Gastroesophageal sphincter (tissue), 4 donors: ENCODE measurements around the gene LIN9. TPM values are rescaled to one million over a fixed set of nuclear protein-coding genes. Genes with fewer than 3 reads are reported as not detected.
"Not testable (repeated sequence)": the region's sequence is repeated elsewhere in the genome, so short reads cannot be mapped to it uniquely, and the experiment has no call there.

Experiments
- ATAC-seq: fragments of 150-250 bp; one replicate; pipeline ENCODE4 v1.9.1; 2016; ENCODE audit warnings: mild to moderate bottlenecking, moderate library complexity
- H3K27ac ChIP-seq, 4 donors: fragments of 200-600 bp; sonication (generic) in 3 of 4; 1 replicate in 3 of 4; 2 replicates in 1 of 4; pipeline ENCODE4 v1.5.1; 2016 to 2019
- H3K27me3 ChIP-seq: fragments of 200-600 bp; sonication (generic); one replicate; pipeline ENCODE4 v1.5.1; 2019
- H3K36me3 ChIP-seq, 2 donors: fragments of 200-600 bp; sonication (generic); one replicate each; pipeline ENCODE4 v1.5.1; 2019; ENCODE audit warnings: control low read depth in 1 of 2
- H3K4me1 ChIP-seq, 3 donors: fragments of 200-600 bp; sonication (generic); 1 replicate in 2 of 3; 2 replicates in 1 of 3; pipeline ENCODE4 v1.5.1; 2016 to 2019; ENCODE audit warnings: control low read depth in 2 of 3
- H3K4me3 ChIP-seq, 2 donors: fragments of 200-600 bp; sonication (generic); one replicate each; pipeline ENCODE4 v1.5.1; 2019; ENCODE audit warnings: mild to moderate bottlenecking in 1 of 2, moderate library complexity in 1 of 2
- H3K9me3 ChIP-seq, 3 donors: fragments of 200-600 bp; sonication (generic); one replicate each; pipeline ENCODE4 v1.5.1; 2017 to 2019; ENCODE audit warnings: control low read depth in 2 of 3
- CTCF ChIP-seq, 4 experiments: fragments of 200-600 bp in 2 of 4; fragments of 450-650 bp in 2 of 4; sonication (generic) in 1 of 4; IDR thresholded peaks; one replicate each; pipeline ENCODE4 v1.5.1; 2017 to 2019; ENCODE audit warnings: antibody characterized with exemption in 4 of 4, mild to moderate bottlenecking in 2 of 4, moderate library complexity in 2 of 4
- EP300 ChIP-seq: sonication (generic); formaldehyde crosslinking; IDR thresholded peaks from one replicate; pipeline ENCODE4 v1.6.1; 2017; ENCODE audit warnings: antibody characterized with exemption, mild to moderate bottlenecking
- POLR2A ChIP-seq, 2 donors: fragments of 450-650 bp; IDR thresholded peaks; one replicate each; pipeline ENCODE4 v1.6.1; 2017; ENCODE audit warnings: antibody characterized with exemption in 2 of 2, mild to moderate bottlenecking in 2 of 2, moderate library complexity in 1 of 2
- POLR2AphosphoS5 ChIP-seq: sonication (generic); formaldehyde crosslinking; IDR thresholded peaks from one replicate; pipeline ENCODE4 v1.6.1; 2017; ENCODE audit warnings: antibody characterized with exemption
- WGBS, 2 donors: methylation state at CpG; one replicate each; pipeline ENCODE4 v1.1.5; 2018; ENCODE audit warnings: low coverage in 1 of 2; 5-methylcytosine and 5-hydroxymethylcytosine counted together
- total RNA-seq, 4 donors: library from RNA; depleted of rRNA; stranded (reverse); fragments of >200 nt; gene quantifications; one replicate each; pipeline ENCODE4 v1.1.0, GENCODE V29; 2016

Gene LIN9
- total RNA-seq, 4 donors from 2014 or later, result 2.8 to 5.4 (median 3.4) TPM

GRCh38 chr1:226344441-226345259, 35.7 kb upstream of the LIN9 start:
- no peak overlapping the region for H3K27ac ChIP-seq
- TF ChIP-seq POLR2AphosphoS5 (no peak), POLR2A (IDR thresholded peaks at IDR 0.05) (no peak), EP300 (no peak), CTCF (IDR thresholded peaks at IDR 0.05) (no peak)
- 52 to 69% methylated on average over 3 to 8 of the region's 8 CpGs for WGBS, 2 donors
- no peak for ATAC-seq
- no peaks in the 10 kb centered on the region for H3K36me3 ChIP-seq
- no peaks in the 10 kb centered on the region for H3K4me1 ChIP-seq
- H3K9me3 ChIP-seq, result no peaks in the 10 kb centered on the region
- H3K27me3 ChIP-seq, result peaks cover 11% of the 10 kb centered on the region
- H3K4me3 ChIP-seq, result no peak overlapping the region

GRCh38 chr1:226342656-226343055, 33.7 kb upstream of the LIN9 start:
- peaks cover 11% of the 10 kb centered on the region for H3K27me3 ChIP-seq
- H3K36me3 ChIP-seq, result no peaks in the 10 kb centered on the region
- no peaks in the 10 kb centered on the region for H3K9me3 ChIP-seq
- TF ChIP-seq EP300, result no peak
- TF ChIP-seq POLR2AphosphoS5, result no peak
- no peak for TF ChIP-seq CTCF (IDR thresholded peaks at IDR 0.05)
- TF ChIP-seq POLR2A (IDR thresholded peaks at IDR 0.05), result no peak
- 67 to 80% methylated on average over 1 of the region's 2 CpGs for WGBS, 2 donors
- ATAC-seq, result no peak
- no peaks in the 10 kb centered on the region for H3K4me1 ChIP-seq
- no peak overlapping the region for H3K27ac ChIP-seq
- no peak overlapping the region for H3K4me3 ChIP-seq

- H3K27me3 ChIP-seq, result peaks cover 11% of the 10 kb centered on the region
- H3K4me3 ChIP-seq, H3K9me3 ChIP-seq, ATAC-seq, H3K27ac ChIP-seq, H3K4me1 ChIP-seq, H3K36me3 ChIP-seq: not testable (repeated sequence)
- 88 to 93% methylated on average over 1 to 2 of the region's 3 CpGs for WGBS, 2 donors
Observed at GRCh38 chr1:226340111-226340510, 31.1 kb upstream of the LIN9 start.

GRCh38 chr1:226337276-226337875, 28.4 kb upstream of the LIN9 start:
- no peaks in the 10 kb centered on the region for H3K9me3 ChIP-seq
- no peak for ATAC-seq
- H3K36me3 ChIP-seq, result no peaks in the 10 kb centered on the region
- TF ChIP-seq EP300, result no peak
- TF ChIP-seq CTCF (IDR thresholded peaks at IDR 0.05), result no peak
- TF ChIP-seq POLR2AphosphoS5, result no peak
- no peak for TF ChIP-seq POLR2A (IDR thresholded peaks at IDR 0.05)
- peaks cover 11% of the 10 kb centered on the region for H3K27me3 ChIP-seq
- H3K27ac ChIP-seq, result no peak overlapping the region
- H3K4me1 ChIP-seq, result no peaks in the 10 kb centered on the region
- WGBS, 2 donors, result 58 to 66% methylated on average over 8 of the region's 8 CpGs
- no peak overlapping the region for H3K4me3 ChIP-seq

GRCh38 chr1:226335661-226336060, 26.7 kb upstream of the LIN9 start:
- no peaks in the 10 kb centered on the region for H3K9me3 ChIP-seq
- no peak overlapping the region for H3K4me3 ChIP-seq
- no peaks in the 10 kb centered on the region for H3K4me1 ChIP-seq
- TF ChIP-seq CTCF (IDR thresholded peaks at IDR 0.05) (no peak), EP300 (no peak), POLR2AphosphoS5 (no peak), POLR2A (IDR thresholded peaks at IDR 0.05) (no peak)
- H3K36me3 ChIP-seq, result no peaks in the 10 kb centered on the region
- H3K27me3 ChIP-seq, result peaks cover 4% of the 10 kb centered on the region
- ATAC-seq, result no peak
- WGBS, 2 donors, result 15 to 64% methylated on average over 1 of the region's 1 CpG
- H3K27ac ChIP-seq, result no peak overlapping the region
